GM19023 (cell line): Measurements from ENCODE around the gene DBNDD2.
A peak's percentile ranks its signal among the peaks of the same experiment; 100 is the strongest.

ENCODE experiments used
- ATAC-seq: cut with Tn5 transposase; IDR thresholded peaks from one replicate; pipeline ENCODE4 v1.9.1; 2021; ENCODE audit warnings: mild to moderate bottlenecking, moderate library complexity; ENCODE audit not compliant: unreplicated experiment

The DBNDD2 gene

DNA sequence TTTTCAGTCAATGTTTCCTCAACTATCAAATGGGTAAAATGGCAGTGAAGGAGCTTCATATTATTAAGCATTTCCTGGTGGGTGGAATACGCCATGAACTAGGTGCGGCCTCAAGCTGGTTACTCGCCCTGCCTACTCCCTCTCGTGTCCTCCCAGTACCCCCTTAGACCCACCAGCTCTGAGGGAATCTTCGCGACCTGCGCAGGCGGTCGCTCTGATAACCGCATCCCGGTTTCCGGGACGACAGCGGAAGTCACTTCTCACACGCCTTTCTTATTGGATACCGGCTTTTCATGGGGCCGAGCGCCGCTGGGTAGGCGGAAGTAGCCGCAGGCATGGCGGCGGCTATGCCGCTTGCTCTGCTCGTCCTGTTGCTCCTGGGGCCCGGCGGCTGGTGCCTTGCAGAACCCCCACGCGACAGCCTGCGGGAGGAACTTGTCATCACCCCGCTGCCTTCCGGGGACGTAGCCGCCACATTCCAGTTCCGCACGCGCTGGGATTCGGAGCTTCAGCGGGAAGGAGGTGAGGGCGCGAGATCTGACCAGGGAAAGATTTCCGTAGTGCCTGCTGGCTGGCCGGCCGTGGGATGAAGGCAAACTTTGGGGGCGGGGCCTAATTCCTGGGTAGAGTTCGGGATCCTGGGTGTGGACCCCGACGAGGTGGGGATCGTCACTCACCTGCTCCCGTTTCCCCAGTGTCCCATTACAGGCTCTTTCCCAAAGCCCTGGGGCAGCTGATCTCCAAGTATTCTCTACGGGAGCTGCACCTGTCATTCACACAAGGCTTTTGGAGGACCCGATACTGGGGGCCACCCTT, 7.9 kb downstream of the DBNDD2 start, which contains the start of gene PIGT:
Gene PIGT, plus strand, starts transcription at position 320 of the 816 bp plus-strand sequence. Its CDS starts 16 bp downstream, at position 336.
- peak; percentile 73 for ATAC-seq

GRCh38 chr20:45416917-45417316, 8.8 kb downstream of the DBNDD2 start:
- ATAC-seq, result no peak

- ATAC-seq, result peak; percentile 76
Measured at GRCh38 chr20:45419188-45420091, 11.4 kb downstream of the DBNDD2 start.

DNA sequence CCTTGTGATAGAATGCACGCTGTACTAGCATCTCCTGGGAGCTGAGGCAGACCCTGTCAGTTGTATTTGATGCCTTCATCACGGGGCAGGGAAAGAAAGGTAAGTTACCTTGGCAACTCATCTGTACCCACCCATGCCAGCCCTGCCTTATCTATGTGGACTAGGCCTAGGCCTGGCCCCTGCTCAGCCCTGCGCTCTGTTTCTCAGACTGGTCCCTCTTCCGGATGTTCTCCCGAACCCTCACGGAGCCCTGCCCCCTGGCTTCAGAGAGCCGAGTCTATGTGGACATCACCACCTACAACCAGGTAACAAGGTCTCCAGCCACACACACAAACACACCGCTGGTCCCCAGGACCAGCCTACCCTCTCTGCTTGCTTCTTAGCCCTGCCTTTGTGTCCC, 12.0 kb downstream of the DBNDD2 start:
- ATAC-seq, result no peak

GRCh38 chr20:45423700-45424099, 15.6 kb downstream of the DBNDD2 start:
- no peak for ATAC-seq

- no peak for ATAC-seq
Measured at GRCh38 chr20:45425561-45425960, 17.5 kb downstream of the DBNDD2 start.

- ATAC-seq, result no peak
Measured at GRCh38 chr20:45426320-45427016, 18.4 kb downstream of the DBNDD2 start.

DNA sequence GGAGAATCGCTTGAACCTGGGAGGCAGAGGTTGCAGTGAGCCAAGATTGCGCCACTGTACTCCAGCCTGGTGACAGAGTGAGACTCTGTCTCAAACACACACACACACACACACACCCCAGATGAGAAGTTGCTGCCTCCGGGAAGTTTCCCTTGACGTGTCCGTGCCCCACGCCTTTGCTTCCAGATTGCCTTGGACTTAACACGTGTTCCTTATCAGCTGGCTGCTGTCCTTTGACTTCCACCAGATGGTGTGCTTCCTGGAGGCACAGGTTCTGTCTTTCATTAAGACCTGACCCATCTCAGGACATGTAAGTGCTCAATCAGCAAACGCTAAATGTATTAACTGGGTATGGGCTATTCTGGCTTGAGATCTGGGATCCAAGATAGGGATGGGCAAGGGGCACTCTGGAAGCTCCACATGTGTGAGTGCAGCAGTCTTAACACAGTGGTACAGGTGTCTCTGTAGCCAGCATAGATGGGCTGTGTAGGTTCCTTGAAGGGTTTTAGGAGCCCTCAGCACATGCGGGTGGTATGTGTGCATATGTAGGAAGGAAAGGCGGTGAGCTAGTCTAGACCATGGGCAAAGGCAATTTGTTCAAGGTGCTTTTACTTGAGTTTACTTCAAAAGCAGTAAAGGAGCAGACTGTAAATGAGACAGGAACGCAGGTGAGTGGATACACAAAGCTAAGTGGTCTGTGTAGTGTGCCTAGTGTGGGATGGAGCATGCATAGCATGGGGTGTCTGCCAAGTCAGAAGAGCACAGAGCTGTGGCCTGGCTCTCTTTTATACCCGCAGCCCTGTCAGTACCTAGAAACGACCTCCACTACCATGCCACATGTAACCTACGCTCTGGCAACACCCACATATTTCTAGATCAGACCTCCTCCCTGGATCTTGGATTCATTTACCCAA, 19.4 kb downstream of the DBNDD2 start:
- ATAC-seq, result no peak

DNA sequence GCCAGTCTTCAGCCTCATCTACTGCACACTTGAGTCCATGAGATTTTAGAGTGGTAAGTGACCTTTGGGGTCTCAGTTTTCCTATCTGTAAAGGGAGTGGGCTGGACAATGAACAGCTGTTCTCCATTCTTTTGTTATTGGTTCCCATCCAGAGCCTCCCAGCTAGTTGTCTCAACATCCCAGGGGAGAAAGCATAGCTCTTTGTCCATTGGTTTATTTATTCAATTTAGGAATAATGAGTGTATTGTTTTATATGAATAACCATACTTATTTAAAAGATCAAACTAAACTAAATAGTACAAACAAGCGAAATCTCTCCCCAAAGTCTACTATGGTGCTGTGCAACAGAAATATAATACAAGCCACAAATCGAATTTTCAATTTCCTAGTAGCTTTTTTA, 21.5 kb downstream of the DBNDD2 start:
- ATAC-seq, result no peak

- peak; percentile 60 for ATAC-seq
Measured at GRCh38 chr20:45432294-45432693, 24.2 kb downstream of the DBNDD2 start.

DNA sequence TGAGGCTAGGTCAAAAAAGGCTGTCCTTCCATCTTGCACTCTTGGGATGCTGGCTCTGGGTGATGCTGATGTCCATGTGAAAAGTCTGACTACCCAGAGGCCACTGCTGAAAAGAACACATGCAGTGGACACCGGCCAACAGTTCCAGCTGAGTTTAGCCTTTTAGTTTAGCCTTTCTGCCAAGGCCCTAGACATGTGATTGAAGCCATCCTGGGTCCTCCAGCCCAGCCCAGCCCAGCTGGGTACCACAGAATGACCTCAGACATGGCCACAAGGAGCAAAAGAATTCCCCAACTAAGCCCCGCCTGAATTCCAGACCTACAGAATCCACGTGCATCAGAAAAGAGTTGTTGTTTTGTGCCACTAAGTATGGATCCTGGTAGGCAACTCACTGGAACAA, 25.2 kb downstream of the DBNDD2 start:
- no peak for ATAC-seq

GRCh38 chr20:45433976-45434375, 25.9 kb downstream of the DBNDD2 start:
- no peak for ATAC-seq

DNA sequence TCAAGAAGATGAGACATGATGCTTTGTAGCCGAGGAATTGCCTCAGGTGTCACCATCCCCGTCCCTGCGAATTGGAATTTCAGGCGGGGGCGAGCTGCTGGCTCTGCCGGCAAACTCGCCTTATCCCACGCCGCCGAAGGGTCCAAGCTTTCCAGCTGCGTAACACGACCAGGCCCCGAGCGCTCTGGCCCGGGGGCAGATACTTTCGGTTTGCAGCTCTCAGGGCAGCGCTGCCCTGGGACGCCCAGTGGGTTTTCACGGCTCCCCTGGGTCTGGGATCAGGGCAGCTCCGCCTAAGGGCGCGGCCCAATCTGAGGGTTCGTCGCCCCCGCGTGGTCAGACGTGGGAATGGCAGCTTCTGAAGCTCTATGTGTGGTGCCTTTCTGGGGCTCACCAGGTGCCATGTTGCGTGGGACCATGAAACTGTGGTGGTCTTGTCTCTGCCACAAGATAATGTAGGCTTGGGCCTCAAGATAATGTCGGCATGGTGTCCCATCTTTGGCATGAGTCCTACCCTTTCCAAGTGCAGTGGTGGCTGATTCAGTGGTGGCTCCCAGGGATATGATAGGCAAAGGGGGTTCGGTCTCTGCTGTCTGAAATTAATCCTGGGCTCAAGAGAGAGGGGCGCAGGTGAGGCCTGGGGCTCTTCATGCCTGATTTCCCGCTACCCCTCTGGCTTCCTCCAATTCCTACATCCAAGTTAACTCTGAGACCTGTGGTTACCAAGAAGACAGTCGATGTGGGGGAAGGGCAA, 28.8 kb downstream of the DBNDD2 start:
- ATAC-seq, result peak; percentile 80

DNA sequence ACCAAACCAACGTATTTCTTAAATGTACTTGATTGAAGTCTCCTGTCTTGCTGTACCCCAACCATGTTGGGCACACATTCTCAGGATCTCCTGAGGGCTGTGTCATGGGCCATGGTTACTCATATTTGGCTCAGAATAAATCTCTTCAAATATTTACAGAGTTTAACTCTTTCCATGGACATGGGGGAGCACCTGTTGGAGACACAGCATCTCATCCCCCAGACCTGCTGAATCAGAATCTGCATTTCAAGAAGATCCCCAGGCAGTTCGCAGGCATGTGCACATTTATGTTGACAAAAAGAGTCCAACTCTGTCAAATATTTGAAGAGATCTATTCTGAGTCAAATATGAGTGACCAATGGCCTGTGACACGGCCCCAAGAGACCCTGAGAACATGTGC, 32.3 kb downstream of the DBNDD2 start:
- no peak for ATAC-seq

DNA sequence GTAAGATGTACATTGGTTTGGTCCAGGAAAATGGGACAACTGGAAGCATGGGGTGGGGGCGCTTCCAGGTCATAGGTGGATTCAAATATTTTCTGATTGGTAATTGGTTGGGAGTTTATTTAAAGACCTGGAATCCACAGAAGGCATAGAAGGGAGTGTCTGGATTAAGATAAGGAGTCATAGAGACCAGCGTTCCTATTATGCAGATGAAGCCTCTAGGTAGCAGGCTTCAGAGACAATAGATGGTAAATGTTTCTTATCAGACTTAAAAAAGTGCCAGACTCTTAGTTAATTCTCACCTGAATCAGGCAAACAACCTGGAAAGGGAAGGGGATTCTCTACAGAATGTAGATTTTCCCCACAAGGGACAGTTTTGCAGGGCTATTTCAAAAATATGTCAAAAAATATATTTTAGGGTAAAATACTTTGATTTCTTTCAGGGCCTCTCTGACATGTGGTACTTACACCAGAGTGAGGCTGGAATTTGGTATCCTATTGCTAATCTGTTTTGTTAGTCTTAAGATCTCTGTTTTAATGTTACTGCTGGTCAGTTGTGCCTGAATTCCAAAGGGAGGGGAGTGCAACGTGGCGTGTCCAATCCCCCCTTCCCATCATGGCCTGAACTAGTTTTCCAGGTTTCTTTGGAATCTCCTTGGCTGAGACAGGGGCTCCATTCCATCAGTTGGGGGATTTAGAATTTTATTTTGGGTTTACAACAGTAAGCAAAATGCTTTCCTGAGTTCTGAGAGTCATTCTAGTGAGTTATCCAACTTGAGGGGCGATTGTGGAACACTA, 33.0 kb downstream of the DBNDD2 start:
- ATAC-seq, result no peak

GRCh38 chr20:45441746-45442145, 33.7 kb downstream of the DBNDD2 start:
- no peak for ATAC-seq

DNA sequence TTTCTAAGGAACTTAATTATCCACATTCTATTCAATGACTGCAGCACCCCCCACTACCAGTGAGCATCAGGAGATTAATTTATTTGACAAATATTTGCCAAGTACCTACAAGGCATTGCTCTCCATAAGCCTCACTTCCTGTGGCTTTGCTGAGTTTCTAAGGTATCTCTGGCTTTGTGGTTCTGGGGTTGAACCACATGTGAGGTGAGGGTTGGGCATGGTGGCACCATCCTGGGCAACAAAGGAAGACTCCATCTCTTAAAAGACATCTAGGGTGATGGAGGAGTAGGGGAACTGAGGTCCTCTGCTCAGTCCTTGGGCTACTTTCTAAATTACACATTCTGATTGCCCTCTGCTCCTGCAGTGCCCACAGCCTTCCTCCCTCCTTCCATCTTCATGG, 36.0 kb downstream of the DBNDD2 start:
- ATAC-seq, result no peak

GRCh38 chr20:45445805-45446562, 37.9 kb downstream of the DBNDD2 start:
- ATAC-seq, result no peak
